GM13976 (cell line): Measurements from ENCODE around the gene RNF168.

ENCODE experiments used
- DNase-seq: peaks from one replicate; pipeline ENCODE4 v3.0.0; 2012; ENCODE audit warnings: low spot score
- in situ Hi-C: fragments of 300-500 bp; cut with MboI; formaldehyde crosslinking; loops from one replicate; pipeline ENCODE4 v1.12.0; 2022; ENCODE audit warnings: low sequenced_read_pairs, mixed read lengths, inconsistent platforms; ENCODE audit not compliant: unreplicated experiment
- TF ChIP-seq, protein P1 (sequence below): IDR thresholded peaks from 2 replicates; pipeline ENCODE4 v1.5.1; 2012; ENCODE audit warnings: borderline replicate concordance, mild to moderate bottlenecking; ENCODE audit not compliant: insufficient read depth; ENCODE audit errors: extremely low read depth, missing control alignments, control extremely low read depth

RNF168 gene

DNA sequence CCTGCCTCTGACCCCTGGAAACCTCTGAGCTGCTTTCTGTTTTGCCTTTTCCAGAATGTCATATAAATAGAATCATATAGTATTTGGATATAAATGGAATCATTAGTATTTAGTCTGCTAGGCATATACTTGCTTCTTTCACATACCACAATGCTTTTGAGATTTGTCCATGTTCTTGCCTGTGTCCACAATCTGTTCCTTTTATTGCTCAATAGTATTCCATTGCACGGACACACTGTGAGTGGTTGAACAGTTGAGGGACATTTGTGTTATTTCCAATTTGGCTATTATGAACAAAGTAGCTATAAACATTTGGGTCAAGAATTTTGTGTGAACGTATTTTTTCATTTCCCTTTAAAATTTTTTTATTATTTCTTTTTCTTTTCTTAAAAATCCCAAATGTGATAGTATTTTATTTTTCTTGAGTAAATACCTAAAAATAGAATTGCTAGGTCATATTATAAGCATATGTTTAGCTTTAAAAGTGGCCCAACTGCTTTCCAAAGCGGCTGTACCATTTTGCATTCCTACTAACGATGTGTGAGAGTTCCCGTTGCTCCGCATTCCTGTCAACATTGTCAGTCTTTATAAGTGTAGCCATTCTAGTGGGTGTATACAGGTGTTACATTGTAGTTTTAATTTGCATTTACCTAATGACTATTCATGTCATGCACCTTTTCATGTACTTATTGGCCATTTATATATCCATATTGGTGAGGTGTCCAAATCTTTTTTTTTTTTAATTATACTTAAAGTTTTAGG, 38.3 kb upstream of the RNF168 start:
- DNase-seq, result no peak
- in situ Hi-C loops, result no loop called here
- TF ChIP-seq, protein P1, sequence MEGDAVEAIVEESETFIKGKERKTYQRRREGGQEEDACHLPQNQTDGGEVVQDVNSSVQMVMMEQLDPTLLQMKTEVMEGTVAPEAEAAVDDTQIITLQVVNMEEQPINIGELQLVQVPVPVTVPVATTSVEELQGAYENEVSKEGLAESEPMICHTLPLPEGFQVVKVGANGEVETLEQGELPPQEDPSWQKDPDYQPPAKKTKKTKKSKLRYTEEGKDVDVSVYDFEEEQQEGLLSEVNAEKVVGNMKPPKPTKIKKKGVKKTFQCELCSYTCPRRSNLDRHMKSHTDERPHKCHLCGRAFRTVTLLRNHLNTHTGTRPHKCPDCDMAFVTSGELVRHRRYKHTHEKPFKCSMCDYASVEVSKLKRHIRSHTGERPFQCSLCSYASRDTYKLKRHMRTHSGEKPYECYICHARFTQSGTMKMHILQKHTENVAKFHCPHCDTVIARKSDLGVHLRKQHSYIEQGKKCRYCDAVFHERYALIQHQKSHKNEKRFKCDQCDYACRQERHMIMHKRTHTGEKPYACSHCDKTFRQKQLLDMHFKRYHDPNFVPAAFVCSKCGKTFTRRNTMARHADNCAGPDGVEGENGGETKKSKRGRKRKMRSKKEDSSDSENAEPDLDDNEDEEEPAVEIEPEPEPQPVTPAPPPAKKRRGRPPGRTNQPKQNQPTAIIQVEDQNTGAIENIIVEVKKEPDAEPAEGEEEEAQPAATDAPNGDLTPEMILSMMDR, result no peak

DNA sequence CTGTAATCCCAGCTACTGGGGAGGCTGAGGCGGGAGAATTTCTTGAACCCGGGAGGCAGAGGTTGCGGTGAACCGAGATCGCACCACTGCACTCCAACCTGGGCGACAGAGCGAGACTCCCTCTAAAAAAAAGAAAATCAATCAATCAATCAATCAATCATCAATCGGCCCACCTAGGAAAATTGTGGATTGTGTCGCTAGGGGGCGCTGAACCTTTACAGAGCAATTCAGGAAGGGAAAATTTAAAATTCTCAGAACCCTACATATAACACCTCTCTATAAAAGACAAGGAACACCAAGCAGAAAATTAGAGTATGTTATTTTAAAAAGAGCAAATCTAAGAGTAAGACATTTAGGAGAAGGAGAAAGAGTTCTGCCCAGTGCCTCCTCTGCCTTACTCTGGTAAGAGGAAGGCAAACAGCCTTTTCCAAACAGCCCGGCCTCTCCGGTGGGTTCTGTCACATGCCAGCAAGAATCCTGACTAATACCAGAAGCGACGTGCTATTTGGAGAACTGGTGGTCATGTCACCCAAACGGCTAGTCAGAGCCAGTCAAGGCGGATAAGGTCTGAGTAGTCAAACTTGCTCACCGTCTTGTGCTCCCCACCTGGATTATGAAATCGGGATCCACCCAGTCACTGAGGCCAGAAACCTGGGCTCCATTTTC, 33.9 kb upstream of the RNF168 start:
- in situ Hi-C loops, result no loop called here
- TF ChIP-seq, protein P1, result peak; percentile 62
- DNase-seq, result peak; percentile 62

DNA sequence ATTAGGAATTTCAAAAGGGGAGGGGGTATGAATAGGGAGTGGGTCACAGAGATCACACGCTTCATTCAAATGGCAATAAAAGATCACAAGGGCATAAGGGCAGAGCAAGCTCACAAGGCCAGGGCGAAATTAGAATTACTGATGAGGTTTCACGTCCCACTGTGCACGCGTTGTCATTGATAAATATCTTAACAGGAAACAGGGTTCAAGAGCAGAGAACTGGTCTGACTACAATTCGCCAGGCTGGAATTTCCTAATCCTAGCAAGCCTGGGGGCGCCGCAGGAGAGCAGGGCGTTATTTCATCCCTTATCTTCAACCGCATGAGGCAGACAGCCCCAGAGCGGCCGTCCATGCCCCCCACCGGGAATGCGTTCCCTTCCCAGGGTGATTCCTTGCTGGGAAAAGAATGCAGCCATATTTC, 29.7 kb upstream of the RNF168 start:
- DNase-seq, result no peak
- TF ChIP-seq, protein P1, result no peak
- in situ Hi-C loops, result no loop called here

DNA sequence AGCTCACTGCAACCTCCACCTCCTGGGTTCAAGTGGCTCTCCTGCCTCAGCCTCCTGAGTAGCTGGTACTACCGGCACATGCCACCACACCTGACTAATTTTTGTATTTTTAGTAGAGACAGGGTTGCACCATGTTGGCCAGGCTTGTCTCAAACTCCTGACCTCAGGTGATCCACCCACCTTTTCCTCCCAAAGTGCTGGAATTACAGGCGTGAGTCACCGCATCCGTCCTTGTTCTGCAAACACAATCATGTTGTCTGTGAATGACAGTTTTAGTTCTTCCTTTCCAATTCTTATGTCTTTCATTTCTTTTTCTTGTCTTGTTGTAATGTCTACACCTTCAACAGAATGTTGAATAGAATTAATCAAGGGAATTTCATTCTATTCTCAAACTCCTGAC, 27.9 kb upstream of the RNF168 start:
- in situ Hi-C loops, result no loop called here
- TF ChIP-seq, protein P1, result no peak
- no peak for DNase-seq

DNA sequence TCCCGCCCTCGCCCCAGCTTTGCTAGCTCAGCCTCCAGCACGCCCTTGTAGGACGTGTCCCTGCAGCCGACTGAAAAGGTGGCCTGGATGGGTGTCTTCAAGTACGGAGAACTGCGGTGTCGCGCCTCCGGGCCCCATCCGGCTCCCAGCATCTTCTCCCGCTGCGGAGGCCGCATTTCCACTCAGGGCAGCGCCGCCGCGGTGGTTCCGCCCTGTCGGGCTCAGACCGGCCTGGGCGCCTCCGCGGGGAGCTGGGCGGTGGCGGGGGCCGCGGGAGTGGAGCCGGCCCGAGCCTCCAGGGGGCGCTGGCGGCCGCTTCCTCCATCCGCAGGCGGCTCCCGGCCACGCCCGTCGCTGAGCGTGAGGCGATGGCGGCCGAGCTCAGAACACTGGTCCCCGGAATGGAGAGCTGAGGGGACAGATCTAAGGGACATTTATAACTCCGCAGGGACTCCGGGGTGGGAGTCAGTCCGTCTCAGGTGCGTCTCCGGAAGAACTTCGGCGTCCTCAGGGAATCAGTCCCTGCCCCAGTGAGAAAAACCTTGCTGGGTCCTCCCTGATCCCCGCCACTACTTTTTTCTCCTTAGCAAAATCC, 25.2 kb upstream of the RNF168 start:
- TF ChIP-seq, protein P1, result peak; percentile 71
- in situ Hi-C loops, result no loop called here
- DNase-seq, result peak; percentile 93

DNA sequence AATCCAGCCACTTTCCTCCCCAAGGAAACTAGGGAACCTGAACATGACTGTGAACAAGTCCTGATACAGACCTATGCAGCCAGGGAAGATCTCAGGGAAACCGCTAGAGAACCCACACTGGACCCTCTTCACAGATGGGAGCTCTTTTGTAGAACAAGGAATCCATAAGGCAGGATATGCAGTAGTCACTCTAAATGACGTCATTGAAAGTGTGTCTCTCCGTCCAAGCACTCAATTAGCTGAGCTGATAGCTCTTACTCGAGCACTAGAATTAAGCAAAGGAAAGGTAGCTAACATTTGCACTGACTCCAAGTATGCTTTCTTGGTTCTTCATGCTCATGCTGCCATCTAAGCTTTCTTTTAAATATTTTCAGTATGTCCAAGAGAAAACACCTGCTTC, 21.6 kb upstream of the RNF168 start:
- in situ Hi-C loops, result no loop called here
- no peak for DNase-seq
- TF ChIP-seq, protein P1, result no peak
